Measurements from ENCODE around the gene DPF3. TPM values are rescaled to one million over a fixed set of nuclear protein-coding genes. Genes with fewer than 3 reads are reported as not detected.

The DPF3 gene
- total and polyA plus RNA-seq, 8 donors: 1.4 to 3.6 (median 1.9) TPM

- ATAC-seq (no peak), DNase-seq (no peak)
- H3K27ac ChIP-seq: no peak overlapping the region
- H3K36me3 ChIP-seq: no peaks in the 10 kb centered on the region
- TF ChIP-seq CTCF (IDR thresholded peaks at IDR 0.05): no peak
- H3K27me3 ChIP-seq: no peaks in the 10 kb centered on the region
- no peaks in the 10 kb centered on the region for H3K4me1 ChIP-seq
- peaks cover 0 to 3% of the 10 kb centered on the region in 2 donors for H3K9me3 ChIP-seq
- H3K4me3 ChIP-seq: no peak overlapping the region
- intact Hi-C loops (cut with DNase I): no loop called here
These were observed 74.9 kb downstream of the DPF3 start for GRCh38 chr14:72818998-72819397.

DNA sequence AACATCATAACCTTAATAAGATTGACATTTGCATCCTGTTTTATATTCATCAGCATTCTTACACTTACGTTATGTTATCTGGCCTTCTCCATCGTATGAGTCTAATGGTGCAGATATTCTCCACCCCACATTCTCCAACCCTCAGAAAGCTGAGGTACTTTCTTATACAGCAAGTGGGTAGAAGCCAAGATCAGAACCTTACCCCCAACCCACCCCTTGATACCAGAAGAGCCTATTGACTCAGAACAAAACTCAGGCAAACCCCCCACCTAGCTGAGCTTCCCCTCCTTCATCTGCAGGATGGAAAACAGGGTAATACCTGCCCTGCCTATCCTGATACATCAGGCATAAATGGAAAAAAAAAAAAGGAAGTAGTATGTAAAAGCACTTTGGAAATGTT is 77.6 kb downstream of the DPF3 start:
- intact Hi-C loops (cut with DNase I): no loop called here
- no peaks in the 10 kb centered on the region for H3K4me1 ChIP-seq
- peaks cover 0 to 3% of the 10 kb centered on the region in 2 donors for H3K9me3 ChIP-seq
- TF ChIP-seq CTCF (IDR thresholded peaks at IDR 0.05): no peak
- H3K4me3 ChIP-seq: no peak overlapping the region
- ATAC-seq (no peak), DNase-seq (no peak)
- H3K36me3 ChIP-seq: no peaks in the 10 kb centered on the region
- H3K27me3 ChIP-seq: no peaks in the 10 kb centered on the region
- no peak overlapping the region for H3K27ac ChIP-seq

DNA sequence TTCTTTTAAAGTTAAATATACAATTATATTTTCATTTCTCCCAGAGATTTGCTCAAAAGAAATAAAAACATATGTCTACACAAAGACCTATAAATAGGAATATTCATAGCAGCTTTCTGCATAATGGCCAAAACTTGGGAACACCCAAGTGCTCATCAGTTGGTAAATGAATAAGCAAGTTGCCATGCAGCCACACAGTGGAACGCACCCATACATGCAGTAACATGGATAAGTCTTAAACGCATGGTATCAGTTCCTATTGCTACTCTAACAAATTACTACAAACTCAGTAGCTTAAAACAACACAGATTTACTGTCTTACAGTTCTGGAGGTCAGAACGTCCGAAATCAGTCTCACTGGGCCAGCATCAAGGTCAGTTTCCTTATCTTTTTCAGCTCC is 78.5 kb downstream of the DPF3 start:
- Histone ChIP-seq H3K4me1 (no peaks in the 10 kb centered on the region), H3K27ac (no peak overlapping the region), H3K4me3 (no peak overlapping the region), H3K36me3 (no peaks in the 10 kb centered on the region), H3K9me3 (peaks cover 0 to 3% of the 10 kb centered on the region in 2 donors), H3K27me3 (no peaks in the 10 kb centered on the region)
- no peak for ATAC-seq
- no peak for DNase-seq
- no peak for TF ChIP-seq CTCF (IDR thresholded peaks at IDR 0.05)
- intact Hi-C loops (cut with DNase I): no loop called here

DNA sequence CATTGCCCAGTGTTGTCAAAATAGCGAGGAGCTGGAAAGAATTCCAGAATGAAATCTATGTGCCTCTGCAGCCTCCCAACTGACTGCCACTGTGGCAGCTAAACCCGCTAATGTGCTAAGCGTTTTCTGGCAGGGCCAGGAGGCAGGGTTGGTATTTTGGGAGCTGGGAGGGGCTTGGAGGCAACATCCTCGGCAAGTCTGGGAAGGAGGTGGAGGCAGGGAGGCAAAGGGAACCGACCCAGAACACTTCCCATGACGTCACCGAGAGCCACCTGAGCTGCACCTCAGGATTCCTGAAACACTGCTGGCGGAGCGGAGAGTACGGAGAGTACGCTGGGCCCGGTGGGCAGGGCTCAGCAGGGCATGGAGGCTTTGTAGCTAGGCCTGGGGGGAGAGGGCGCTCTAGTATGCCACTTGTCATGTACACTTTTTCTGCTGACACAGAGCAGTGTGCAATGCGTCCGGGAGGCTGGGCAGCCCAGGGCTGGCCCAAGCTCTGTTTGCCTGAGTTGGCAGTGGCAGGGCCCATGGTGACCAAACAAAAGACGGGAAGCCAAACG is 81.5 kb downstream of the DPF3 start:
- Histone ChIP-seq H3K9me3 (no peaks in the 10 kb centered on the region), H3K27ac (no peak overlapping the region), H3K27me3 (no peaks in the 10 kb centered on the region), H3K36me3 (no peaks in the 10 kb centered on the region), H3K4me1 (no peaks in the 10 kb centered on the region), H3K4me3 (no peak overlapping the region)
- DNase-seq (peak in 2 of 4 donors; percentile 37 to 43), ATAC-seq (peak; percentile 80)
- intact Hi-C loops (cut with DNase I): no loop called here
- no peak for TF ChIP-seq CTCF (IDR thresholded peaks at IDR 0.05)

GRCh38 chr14:72810201-72810600 is 83.7 kb downstream of the DPF3 start:
- Histone ChIP-seq H3K27ac (no peak overlapping the region), H3K9me3 (no peaks in the 10 kb centered on the region), H3K4me1 (no peaks in the 10 kb centered on the region), H3K4me3 (no peak overlapping the region), H3K27me3 (no peaks in the 10 kb centered on the region), H3K36me3 (no peaks in the 10 kb centered on the region)
- intact Hi-C loops (cut with DNase I): no loop called here
- DNase-seq: no peak
- TF ChIP-seq CTCF (IDR thresholded peaks at IDR 0.05): no peak
- ATAC-seq: no peak

All from left lung (tissue), 10 donors.